K562 (cell line): ENCODE measurements around the gene MPG. TPM values are rescaled to one million over a fixed set of nuclear protein-coding genes. Genes with fewer than 3 reads are reported as not detected.

Experiments used
- ASH1L ChIP-seq: fragments of 450-650 bp; IDR thresholded peaks from 2 replicates; pipeline ENCODE4 v1.6.1; 2018; ENCODE audit warnings: borderline replicate concordance, mild to moderate bottlenecking, low read depth; ENCODE audit not compliant: partially characterized antibody
- BACH1 ChIP-seq: fragments of 200-800 bp; sonication (Bioruptor generic); IDR thresholded peaks from 2 replicates; pipeline ENCODE4 v1.6.1; 2016; ENCODE audit warnings: missing genetic modification characterization, missing compliant biosample characterization
- BCOR ChIP-seq: fragments of 450-650 bp; IDR thresholded peaks from 2 replicates; pipeline ENCODE4 v1.6.1; 2016
- BHLHE40 ChIP-seq: IDR thresholded peaks from 2 replicates; pipeline ENCODE4 v1.6.1; 2011; ENCODE audit warnings: low read length, improper control_type of control experiment
- CC2D1A ChIP-seq: fragments of 450-650 bp; IDR thresholded peaks from 2 replicates; pipeline ENCODE4 v1.6.1; 2017; ENCODE audit warnings: mild to moderate bottlenecking
- CREM ChIP-seq: IDR thresholded peaks from 2 replicates; pipeline ENCODE4 v1.6.1; 2014; ENCODE audit warnings: antibody characterized with exemption, low read depth
- ELF4 ChIP-seq: fragments of 450-650 bp; formaldehyde crosslinking; IDR thresholded peaks from 2 replicates; pipeline ENCODE4 v1.4.0; 2022; ENCODE audit warnings: missing genetic modification characterization
- EP300 ChIP-seq: IDR thresholded peaks from 2 replicates; pipeline ENCODE4 v1.6.1; 2012; ENCODE audit warnings: low read length, improper control_type of control experiment
- FOXJ2 ChIP-seq: fragments of 200-800 bp; sonication (Bioruptor generic); IDR thresholded peaks from 2 replicates; pipeline ENCODE4 v1.6.1; 2016; ENCODE audit warnings: missing genetic modification characterization, missing compliant biosample characterization
- FOXK2 ChIP-seq, 2 experiments: fragments of 450-650 bp; IDR thresholded peaks in 1 of 2; conservative IDR thresholded peaks in 1 of 2; 2 replicates each; pipeline ENCODE4 v1.6.1; 2016; ENCODE audit warnings: low read depth in 2 of 2, mild to moderate bottlenecking in 1 of 2
- GATAD2B ChIP-seq: fragments of 450-650 bp; IDR thresholded peaks from 2 replicates; pipeline ENCODE4 v1.6.1; 2017; ENCODE audit warnings: mild to moderate bottlenecking, borderline replicate concordance
- HBP1 ChIP-seq: fragments of 450-650 bp; formaldehyde crosslinking; IDR thresholded peaks from 2 replicates; pipeline ENCODE4 v1.4.0; 2022; ENCODE audit warnings: missing genetic modification characterization
- HDAC2 ChIP-seq: fragments of 450-650 bp; IDR thresholded peaks from 2 replicates; pipeline ENCODE4 v1.6.1; 2016; ENCODE audit warnings: mild to moderate bottlenecking
- KDM2B ChIP-seq: fragments of 250-450 bp; sonication (Bioruptor Pico); IDR thresholded peaks from 2 replicates; pipeline ENCODE4 v1.8.0; 2021; ENCODE audit warnings: mild to moderate bottlenecking, moderate library complexity
- KDM5B ChIP-seq: fragments of 200-600 bp; sonication (generic); IDR thresholded peaks from 2 replicates; pipeline ENCODE4 v1.6.1; 2012; ENCODE audit warnings: low read depth, mild to moderate bottlenecking, moderate library complexity, low read length, control low read depth, inconsistent platforms; ENCODE audit not compliant: insufficient replicate concordance
- MAFG ChIP-seq: fragments of 450-650 bp; conservative IDR thresholded peaks from 2 replicates; pipeline ENCODE4 v1.6.1; 2016; ENCODE audit warnings: missing genetic modification characterization, missing compliant biosample characterization
- MAX ChIP-seq: sonication (generic); formaldehyde crosslinking; IDR thresholded peaks from 2 replicates; pipeline ENCODE4 v1.9.0; 2022; ENCODE audit warnings: mild to moderate bottlenecking, missing genetic modification reagents
- MECOM ChIP-seq: fragments of 250-450 bp; sonication (Bioruptor Pico); IDR thresholded peaks from 2 replicates; pipeline ENCODE4 v1.8.0; 2022; ENCODE audit warnings: inconsistent platforms
- MTA2 ChIP-seq: fragments of 450-650 bp; IDR thresholded peaks from 2 replicates; pipeline ENCODE4 v1.6.1; 2016; ENCODE audit warnings: low read depth
- NCOR1 ChIP-seq: fragments of 450-650 bp; IDR thresholded peaks from 2 replicates; pipeline ENCODE4 v1.6.1; 2016; ENCODE audit warnings: mild to moderate bottlenecking, moderate library complexity
- NFYB ChIP-seq: IDR thresholded peaks from 2 replicates; pipeline ENCODE4 v1.6.1; 2011; ENCODE audit warnings: mild to moderate bottlenecking, moderate library complexity; ENCODE audit not compliant: insufficient read length; ENCODE audit errors: extremely low read depth
- NR2C1 ChIP-seq, 2 experiments: fragments of 450-650 bp; IDR thresholded peaks; 2 replicates each; pipeline ENCODE4 v1.6.1; 2017; ENCODE audit warnings: mild to moderate bottlenecking in 2 of 2, antibody characterized with exemption in 1 of 2, inconsistent platforms in 1 of 2, missing compliant biosample characterization in 1 of 2, missing genetic modification characterization in 1 of 2
- RBM22 ChIP-seq: fragments of 200-400 bp; formaldehyde crosslinking; IDR thresholded peaks from 2 replicates; pipeline ENCODE4 v1.6.1; 2018; ENCODE audit warnings: low read length, low read depth; ENCODE audit not compliant: poor library complexity, severe bottlenecking
- SIRT6 ChIP-seq: IDR thresholded peaks from one replicate; pipeline ENCODE4 v1.6.1; 2012; ENCODE audit warnings: low read depth, mild to moderate bottlenecking, control low read depth, inconsistent platforms, low read length, moderate library complexity
- SMAD2 ChIP-seq: fragments of 150-350 bp; IDR thresholded peaks from 2 replicates; pipeline ENCODE4 v1.6.1; 2014; ENCODE audit warnings: low read depth, mild to moderate bottlenecking, low read length
- SMARCA4 ChIP-seq: fragments of 450-650 bp; IDR thresholded peaks from 2 replicates; pipeline ENCODE4 v1.6.1; 2016
- SRSF9 ChIP-seq: fragments of 200-400 bp; formaldehyde crosslinking; IDR thresholded peaks from 2 replicates; pipeline ENCODE4 v1.6.1; 2017; ENCODE audit warnings: low read depth, low read length, borderline replicate concordance
- TAF7 ChIP-seq: fragments of 450-650 bp; IDR thresholded peaks from 2 replicates; pipeline ENCODE4 v1.6.1; 2016; ENCODE audit warnings: missing genetic modification characterization, missing compliant biosample characterization
- ZBTB5 ChIP-seq: fragments of 450-650 bp; IDR thresholded peaks from 2 replicates; pipeline ENCODE4 v1.6.1; 2017; ENCODE audit warnings: antibody characterized with exemption
- ZNF146 ChIP-seq: IDR thresholded peaks from one replicate; pipeline ENCODE4 v1.6.1; 2018; ENCODE audit warnings: missing compliant biosample characterization; ENCODE audit not compliant: unreplicated experiment
- ZNF311 ChIP-seq: fragments of 250-450 bp; sonication (Bioruptor Pico); IDR thresholded peaks from 2 replicates; pipeline ENCODE4 v1.4.0; 2020; ENCODE audit warnings: mild to moderate bottlenecking, moderate library complexity
- polyA plus RNA-seq, 8 experiments: library from polyadenylated mRNA; depleted of rRNA in 4 of 8; stranded (reverse) in 5 of 8; unstranded in 3 of 8; fragments of >200 nt; fragmentation: Nextera tagmentation in 2 of 8; fragmentation: Illumina TruSeq in 1 of 8; extraction: Ambion mirVana in 2 of 8; extraction: Trizol in 1 of 8; gene quantifications; 2 replicates each; pipeline versions ENCODE4 v1.2.1 to v1.2.3, GENCODE V29; 2011 to 2014; ENCODE audit warnings: inconsistent platforms in 1 of 8, missing spikeins in 1 of 8
- total RNA-seq, 7 experiments: library from RNA; depleted of rRNA in 6 of 7; stranded (reverse); fragments of >200 nt in 6 of 7; fragmentation: Illumina TruSeq in 2 of 7; extraction: Trizol in 2 of 7; gene quantifications; 2 replicates each; pipeline versions ENCODE4 v1.2.1 to v1.2.3, GENCODE V29; 2011 to 2021; ENCODE audit warnings: low replicate concordance in 1 of 7

Gene MPG
- total and polyA plus RNA-seq, 9 of the 15 experiments (the other 6 are each of a cell fraction or from before 2014, with no cell fraction given) = 0.42 to 226 (median 36.2) TPM

- TF ChIP-seq CC2D1A (no peak), HDAC2 (no peak), SMAD2 (no peak), ZNF146 (no peak), NFYB (no peak), HBP1 (CRISPR knock-in tag) (no peak), NR2C1 (IDR thresholded peaks at IDR 0.05) (no peak), NR2C1 (tag; IDR thresholded peaks at IDR 0.05) (no peak), KDM5B (no peak), BCOR (no peak), FOXJ2 (tag) (no peak), SRSF9 (no peak), ZNF311 (CRISPR knock-in tag) (no peak), GATAD2B (no peak), BACH1 (no peak), MAFG (peak; percentile 93), BHLHE40 (no peak), RBM22 (no peak), NCOR1 (peak; percentile 86), EP300 (peak; percentile 80), FOXK2 (conservative IDR thresholded peaks at IDR 0.05 in 1 of 2, IDR thresholded peaks at IDR 0.05 in 1 of 2; ENCODE audit: low read depth in 2 of 2) (no peak), MTA2 (peak; percentile 44; the same call in 1 of the 2 replicates), SIRT6 (no peak), TAF7 (tag) (no peak), MAX (no peak), CREM (no peak), ELF4 (CRISPR knock-in tag) (no peak), MECOM (CRISPR knock-in tag) (no peak), ASH1L (no peak), KDM2B (CRISPR knock-in tag) (no peak), ZBTB5 (no peak), SMARCA4 (peak; percentile 64)
These were observed 26.9 kb downstream of the MPG start (continued) for GRCh38 chr16:104928-105327.
